ENCODE results near the gene PLEKHH3.

- no peak for TF ChIP-seq CTCF (IDR thresholded peaks at IDR 0.05 in 2 of 3, conservative IDR thresholded peaks at IDR 0.05 in 1 of 3; ENCODE audit: borderline replicate concordance in 1 of 3, insufficient read depth in 1 of 3, low read depth in 2 of 3, low read length in 2 of 3)
- no peak for TF ChIP-seq SIN3A (IDR thresholded peaks at IDR 0.05; ENCODE audit: low read depth)
- TF ChIP-seq EZH2 (IDR thresholded peaks at IDR 0.05), result no peak
- TF ChIP-seq POLR2A (IDR thresholded peaks at IDR 0.05; ENCODE audit: borderline replicate concordance, extremely low read depth, insufficient read depth, insufficient read length), result no peak
- TF ChIP-seq POLR2AphosphoS5 (IDR thresholded peaks at IDR 0.05; ENCODE audit: low read depth, low read length), result no peak
- TF ChIP-seq SRF (IDR thresholded peaks at IDR 0.05; ENCODE audit: low read depth), result no peak
- TF ChIP-seq REST (IDR thresholded peaks at IDR 0.05; ENCODE audit: low read depth), result no peak
- TF ChIP-seq MAX (IDR thresholded peaks at IDR 0.05), result peak; percentile 47; the same call in 1 of the 2 replicates
- no peak for TF ChIP-seq EZH2phosphoT487 (IDR thresholded peaks at IDR 0.05; ENCODE audit: borderline replicate concordance)
- TF ChIP-seq SP1 (IDR thresholded peaks at IDR 0.05; ENCODE audit: low read depth), result no peak
- no peak for TF ChIP-seq ATF3 (IDR thresholded peaks at IDR 0.05)
- no peak for TF ChIP-seq JUND (IDR thresholded peaks at IDR 0.05)
- TF ChIP-seq ZFX (IDR thresholded peaks at IDR 0.05), result no peak
Observed at GRCh38 chr17:42655528-42655927, 21.3 kb downstream of the PLEKHH3 start.

Measured in HCT116 (cell line).